ENCODE data around the gene HUS1.
"Not testable (repeated sequence)": the region's sequence is repeated elsewhere in the genome, so short reads cannot be mapped to it uniquely, and the experiment has no call there.

HUS1 gene

GRCh38 chr7:47916514-47916913 lies 62.9 kb downstream of the HUS1 start:
- DNase-seq = not testable (repeated sequence)

- no peak for DNase-seq
Observed at GRCh38 chr7:47915616-47915976, 63.8 kb downstream of the HUS1 start.

GRCh38 chr7:47914717-47915615 lies 64.4 kb downstream of the HUS1 start:
- DNase-seq = no peak

Measured in DMS79 (cell line).